Right lobe of liver (tissue), 4 donors: ENCODE results near the gene SEMA5B.

ENCODE experiments used
- POLR2A ChIP-seq: fragments of 450-650 bp; IDR thresholded peaks from one replicate; pipeline ENCODE4 v1.6.1; 2017; ENCODE audit warnings: antibody characterized with exemption, mild to moderate bottlenecking
- TF ChIP-seq, protein P1 (sequence below), 4 donors: fragments of 200-600 bp in 3 of 4; fragments of 450-650 bp in 1 of 4; IDR thresholded peaks; one replicate each; pipeline versions ENCODE4 v1.5.1 to v1.8.0; 2016 to 2022; ENCODE audit warnings: antibody characterized with exemption in 4 of 4, mild to moderate bottlenecking in 2 of 4
- donor health status: DM: no; HTN: no; CAD: no.
- donor health status: DM: no; HTN: no; CAD: no.
- donor health status: DM: no; HTN: yes; CAD: no.

DNA sequence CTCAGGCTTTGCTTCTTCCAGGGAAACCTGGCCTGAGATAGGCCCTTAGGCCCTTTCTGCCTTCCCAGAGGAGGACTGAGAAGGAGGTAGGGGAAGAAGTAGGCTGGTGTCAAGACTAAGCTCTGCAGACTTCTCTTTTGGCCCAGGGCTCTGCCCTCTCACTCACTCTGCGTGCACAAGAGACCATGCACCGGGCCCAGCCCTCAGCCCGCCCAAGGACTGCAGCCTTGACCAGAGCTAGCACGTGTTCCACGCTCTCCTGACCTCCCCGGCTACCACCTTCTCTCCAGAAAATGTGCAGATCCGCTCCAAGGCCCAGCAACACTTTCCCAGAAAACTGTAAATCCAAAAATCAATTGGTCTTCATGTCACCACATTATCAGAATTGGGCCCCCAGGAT lies 59.8 kb downstream of the SEMA5B start:
- TF ChIP-seq, protein P1, sequence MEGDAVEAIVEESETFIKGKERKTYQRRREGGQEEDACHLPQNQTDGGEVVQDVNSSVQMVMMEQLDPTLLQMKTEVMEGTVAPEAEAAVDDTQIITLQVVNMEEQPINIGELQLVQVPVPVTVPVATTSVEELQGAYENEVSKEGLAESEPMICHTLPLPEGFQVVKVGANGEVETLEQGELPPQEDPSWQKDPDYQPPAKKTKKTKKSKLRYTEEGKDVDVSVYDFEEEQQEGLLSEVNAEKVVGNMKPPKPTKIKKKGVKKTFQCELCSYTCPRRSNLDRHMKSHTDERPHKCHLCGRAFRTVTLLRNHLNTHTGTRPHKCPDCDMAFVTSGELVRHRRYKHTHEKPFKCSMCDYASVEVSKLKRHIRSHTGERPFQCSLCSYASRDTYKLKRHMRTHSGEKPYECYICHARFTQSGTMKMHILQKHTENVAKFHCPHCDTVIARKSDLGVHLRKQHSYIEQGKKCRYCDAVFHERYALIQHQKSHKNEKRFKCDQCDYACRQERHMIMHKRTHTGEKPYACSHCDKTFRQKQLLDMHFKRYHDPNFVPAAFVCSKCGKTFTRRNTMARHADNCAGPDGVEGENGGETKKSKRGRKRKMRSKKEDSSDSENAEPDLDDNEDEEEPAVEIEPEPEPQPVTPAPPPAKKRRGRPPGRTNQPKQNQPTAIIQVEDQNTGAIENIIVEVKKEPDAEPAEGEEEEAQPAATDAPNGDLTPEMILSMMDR (IDR thresholded peaks at IDR 0.05) = no peak
- no peak for TF ChIP-seq POLR2A
